GM21515 (cell line): ENCODE results near the gene RRAS.

Experiments used
- ATAC-seq: cut with Tn5 transposase; IDR thresholded peaks from one replicate; pipeline ENCODE4 v1.9.1; 2021; ENCODE audit not compliant: unreplicated experiment

The RRAS gene

DNA sequence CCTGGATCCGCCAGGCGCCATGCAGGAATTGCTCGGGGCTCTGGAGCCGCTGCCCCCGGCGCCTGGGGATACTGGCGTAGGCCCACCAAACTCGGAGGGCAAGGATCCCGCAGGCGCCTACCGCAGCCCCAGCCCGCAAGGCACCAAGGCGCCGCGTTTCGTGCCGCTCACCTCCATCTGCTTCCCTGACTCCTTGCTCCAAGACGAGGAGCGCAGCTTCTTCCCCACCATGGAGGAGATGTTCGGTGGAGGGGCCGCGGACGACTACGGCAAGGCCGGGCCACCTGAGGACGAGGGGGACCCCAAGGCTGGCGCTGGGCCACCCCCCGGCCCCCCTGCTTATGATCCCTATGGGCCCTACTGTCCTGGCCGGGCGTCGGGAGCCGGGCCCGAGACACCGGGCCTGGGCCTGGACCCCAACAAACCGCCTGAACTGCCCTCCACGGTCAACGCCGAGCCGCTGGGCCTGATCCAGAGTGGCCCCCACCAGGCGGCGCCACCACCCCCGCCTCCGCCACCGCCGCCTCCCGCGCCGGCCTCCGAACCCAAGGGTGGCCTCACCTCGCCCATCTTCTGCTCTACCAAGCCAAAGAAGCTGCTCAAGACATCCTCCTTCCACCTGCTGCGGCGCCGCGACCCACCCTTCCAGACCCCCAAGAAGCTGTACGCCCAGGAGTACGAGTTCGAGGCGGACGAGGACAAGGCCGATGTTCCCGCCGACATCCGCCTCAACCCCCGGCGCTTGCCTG, 42.8 kb downstream of the RRAS start:
- no peak for ATAC-seq

DNA sequence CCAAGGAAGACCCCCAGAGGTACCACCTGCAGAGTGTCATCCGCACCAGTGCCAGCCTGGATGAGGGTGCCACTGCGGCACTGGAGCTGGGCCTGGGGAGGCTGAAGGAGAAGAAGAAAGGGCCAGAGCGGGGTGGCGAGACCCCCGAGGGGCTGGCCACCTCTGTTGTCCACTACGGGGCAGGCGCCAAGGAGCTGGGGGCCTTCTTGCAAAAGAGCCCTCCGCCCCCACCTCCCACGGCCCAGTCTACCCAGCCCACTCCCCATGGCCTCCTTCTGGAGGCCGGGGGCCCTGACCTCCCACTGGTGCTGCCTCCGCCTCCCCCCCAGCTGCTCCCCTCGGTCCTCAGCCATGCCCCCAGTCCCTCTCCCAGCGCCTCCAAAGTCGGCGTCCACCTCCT, 43.5 kb downstream of the RRAS start:
- ATAC-seq: no peak

DNA sequence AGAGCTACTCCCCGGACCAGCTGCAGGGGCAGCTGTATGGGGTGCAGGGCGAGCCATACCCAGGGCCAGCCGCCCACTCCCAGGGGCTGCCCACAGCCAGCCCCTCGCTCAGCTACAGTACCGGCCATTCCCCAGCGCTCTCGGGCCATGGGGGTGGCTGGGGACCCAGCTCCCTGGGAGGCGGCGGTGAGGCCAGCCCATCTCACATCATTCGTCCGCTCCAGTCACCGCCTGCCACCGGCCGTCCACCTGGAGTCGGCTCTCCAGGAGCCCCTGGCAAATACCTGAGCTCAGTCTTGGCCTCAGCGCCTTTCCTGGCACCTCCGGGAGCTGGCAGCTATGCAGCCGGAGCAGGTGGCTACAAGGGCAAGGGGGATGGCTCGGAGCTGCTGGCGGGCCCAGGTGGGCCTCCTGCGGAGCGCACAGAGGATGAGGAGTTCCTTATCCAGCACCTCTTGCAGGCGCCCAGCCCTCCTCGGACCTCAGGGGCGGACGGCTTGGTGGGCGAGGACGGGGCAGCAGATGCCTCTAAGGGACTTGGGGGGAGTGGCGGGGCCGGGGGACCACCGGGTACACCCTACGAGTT, 44.0 kb downstream of the RRAS start:
- no peak for ATAC-seq

DNA sequence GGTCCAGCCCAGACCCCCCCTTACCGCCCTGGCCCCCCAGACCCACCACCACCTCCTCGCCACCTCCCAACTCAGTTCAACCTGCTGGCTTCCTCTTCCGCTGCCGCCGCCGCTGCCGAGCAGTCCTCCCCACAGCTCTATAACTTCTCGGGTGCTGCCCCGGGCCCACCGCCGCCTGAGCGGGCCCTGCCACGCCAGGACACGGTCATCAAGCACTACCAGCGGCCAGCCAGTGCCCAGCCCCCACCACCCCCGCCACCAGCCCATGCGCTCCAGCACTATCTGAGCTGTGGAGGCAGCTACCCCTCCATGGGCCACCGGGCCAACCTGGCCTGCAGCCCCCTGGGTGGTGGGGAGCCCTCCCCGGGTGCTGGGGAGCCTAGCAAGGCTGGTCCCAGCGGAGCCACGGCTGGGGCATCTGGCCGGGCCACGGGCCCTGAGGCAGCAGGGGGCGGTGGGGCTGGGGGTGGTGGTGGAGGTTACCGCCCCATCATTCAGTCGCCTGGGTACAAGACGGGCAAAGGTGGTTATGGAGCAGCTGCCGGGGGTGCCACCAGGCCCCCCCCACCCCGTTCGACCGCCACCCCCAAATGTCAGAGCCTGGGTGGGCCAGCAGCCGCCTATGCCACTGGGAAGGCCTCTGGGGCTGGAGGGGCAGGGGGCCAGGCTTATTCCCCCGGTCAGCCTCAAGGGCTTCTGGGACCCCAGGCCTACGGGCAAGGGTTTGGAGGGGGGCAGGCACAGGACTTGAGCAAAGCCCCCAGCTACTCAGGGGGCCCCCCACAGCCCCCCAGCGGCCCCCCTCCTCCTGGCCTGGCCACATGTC, 44.7 kb downstream of the RRAS start:
- no peak for ATAC-seq

DNA sequence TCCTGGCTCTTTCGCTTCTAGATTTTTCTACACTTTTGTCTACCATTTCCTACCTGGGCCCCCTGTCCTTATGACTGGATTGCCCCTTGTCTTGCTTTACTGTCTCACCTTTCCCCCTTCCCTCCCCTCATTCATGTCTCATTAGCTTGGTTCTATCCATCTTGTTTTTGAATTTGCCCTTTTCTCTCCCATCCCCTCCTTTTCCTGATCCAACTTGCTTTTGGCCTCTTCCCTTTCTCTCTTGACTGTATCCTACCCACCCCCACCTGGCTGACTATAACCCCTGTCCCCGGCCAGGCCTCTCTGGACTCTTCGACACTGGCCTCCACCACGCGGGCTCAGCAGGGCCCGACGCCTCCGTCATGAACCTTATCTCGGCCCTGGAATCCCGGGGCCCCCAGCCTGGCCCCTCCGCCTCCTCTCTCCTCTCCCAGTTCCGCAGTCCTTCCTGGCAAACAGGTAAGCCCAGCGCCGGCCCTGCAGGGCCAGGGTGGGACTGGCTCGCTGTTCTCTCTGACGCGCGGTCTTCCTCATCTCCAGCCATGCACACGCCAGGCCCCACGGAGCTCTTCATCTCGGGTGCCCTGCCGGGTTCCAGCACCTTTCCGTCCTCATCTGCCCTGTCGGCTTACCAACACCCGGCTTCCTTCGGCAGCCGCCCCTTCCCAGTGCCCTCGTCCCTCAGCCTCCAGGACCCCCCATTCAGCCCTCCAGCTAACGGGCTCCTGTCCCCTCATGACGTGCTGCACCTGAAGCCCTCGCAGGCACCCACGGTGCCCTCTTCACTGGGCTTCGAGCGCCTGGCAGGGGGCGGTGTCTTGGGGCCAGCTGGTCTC, 45.6 kb downstream of the RRAS start:
- ATAC-seq: no peak

DNA sequence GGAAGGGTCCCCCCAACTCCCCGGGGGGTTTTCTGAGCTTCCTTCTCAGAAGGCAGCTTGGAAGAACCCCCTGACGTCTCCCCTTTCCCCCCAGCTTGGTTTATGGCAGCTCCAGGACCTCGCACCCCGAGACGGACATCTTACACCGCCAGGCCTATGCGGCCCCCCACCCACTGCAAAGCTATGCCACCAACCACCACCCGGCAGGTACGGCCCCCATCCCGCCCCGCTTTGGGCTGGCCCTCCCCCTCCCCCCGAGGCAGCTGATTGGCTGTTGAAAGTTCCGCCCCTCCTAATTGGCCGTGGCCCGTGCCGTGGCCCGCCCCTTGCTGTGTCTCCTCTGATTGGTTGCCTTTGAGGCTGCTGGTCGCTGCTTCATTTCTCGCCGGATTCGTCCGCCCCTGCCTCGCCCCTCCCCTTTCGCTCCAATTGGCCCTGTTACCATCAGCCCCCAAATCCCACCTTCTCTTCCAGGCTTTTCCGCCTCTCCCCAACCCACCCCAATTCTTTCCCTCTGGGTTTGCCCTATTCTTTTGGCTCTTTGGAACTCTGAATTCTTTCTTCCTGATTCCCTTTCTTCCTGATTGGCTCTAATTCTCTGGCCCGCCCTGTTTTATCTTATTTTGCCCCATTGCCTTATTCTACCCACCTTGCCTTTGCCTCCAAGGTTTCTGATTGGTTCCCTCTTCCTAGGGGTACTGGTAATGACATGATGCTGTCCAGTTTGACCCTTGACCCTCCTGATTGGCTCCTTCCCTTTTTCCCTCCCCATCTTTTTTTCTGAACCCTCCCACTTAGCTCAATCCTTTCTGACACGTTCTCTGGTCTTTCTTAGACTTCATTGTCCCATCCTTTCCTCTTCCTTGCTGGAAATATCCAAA, 46.5 kb downstream of the RRAS start:
- peak; percentile 44 for ATAC-seq

DNA sequence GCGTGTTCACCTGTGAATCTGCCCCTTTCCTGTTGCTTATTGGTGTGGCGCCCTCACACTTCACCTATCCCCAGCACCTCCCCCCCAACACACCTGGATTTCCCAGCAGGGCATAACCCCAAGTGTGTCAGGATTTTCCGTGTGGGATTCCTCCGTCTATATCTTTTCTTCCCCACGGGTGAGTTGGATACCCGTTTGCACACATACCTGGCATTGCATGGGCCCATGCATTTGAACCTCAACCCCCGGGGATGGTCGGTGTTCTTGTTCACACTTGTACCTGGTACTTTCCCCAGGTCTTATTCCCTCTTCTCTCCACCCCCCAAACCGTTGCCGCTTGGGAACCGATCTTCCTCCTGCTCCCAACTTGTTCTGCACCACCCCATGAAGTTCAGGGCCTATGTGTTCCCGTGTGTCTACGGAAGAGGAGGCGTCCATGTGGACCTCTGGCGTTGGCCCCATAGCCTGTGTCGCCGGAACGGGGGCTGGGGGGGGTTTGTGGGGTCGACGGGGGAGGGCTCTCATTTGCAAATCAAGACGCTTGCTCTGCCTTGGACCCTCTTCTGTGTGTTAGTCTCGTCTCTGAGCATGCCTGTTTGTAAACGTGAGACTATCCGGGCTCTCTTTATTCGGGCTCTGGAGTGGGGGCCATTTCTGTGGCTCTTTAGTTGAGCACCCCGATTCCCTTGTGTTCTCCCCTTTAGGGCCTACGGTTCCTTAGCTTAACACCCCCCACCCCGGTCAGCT, 47.3 kb downstream of the RRAS start:
- no peak for ATAC-seq

DNA sequence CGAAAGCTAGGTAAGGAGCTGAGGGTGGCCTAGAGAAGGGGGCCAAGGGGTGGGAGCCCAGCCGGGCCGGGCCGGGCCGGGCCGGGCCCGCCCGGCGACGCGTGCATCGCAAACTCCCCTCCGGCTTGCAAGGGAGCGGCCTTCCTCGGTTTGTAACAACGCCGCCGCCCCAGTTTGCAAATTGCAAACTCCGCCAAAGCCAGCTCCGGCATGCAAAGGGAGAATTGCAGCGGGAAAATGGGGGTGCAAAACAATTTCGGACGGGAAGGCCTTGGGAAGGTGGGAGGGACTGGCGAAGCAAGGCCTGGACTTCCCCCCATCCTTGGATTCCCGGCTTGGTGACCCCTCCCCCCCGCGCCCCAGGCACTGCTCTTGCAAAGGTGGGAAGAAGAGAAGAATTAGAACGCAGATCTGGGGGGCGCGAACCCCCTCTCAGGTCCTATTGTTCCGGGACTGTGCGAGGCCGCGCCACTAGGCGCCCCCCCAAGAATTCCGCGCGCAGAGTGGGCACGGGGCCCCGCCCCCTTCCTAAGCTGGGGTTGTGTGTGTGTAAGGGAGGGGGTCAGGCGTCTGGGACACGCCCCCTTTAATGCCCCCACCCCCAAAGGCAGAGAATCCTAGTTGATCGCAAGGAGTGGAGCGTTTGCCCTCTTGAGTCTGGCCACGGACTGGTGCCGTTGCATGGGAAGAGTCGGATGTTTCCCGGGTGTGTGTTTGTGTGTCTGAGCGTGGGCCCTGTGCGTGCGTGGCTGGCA, 48.0 kb downstream of the RRAS start:
- no peak for ATAC-seq

DNA sequence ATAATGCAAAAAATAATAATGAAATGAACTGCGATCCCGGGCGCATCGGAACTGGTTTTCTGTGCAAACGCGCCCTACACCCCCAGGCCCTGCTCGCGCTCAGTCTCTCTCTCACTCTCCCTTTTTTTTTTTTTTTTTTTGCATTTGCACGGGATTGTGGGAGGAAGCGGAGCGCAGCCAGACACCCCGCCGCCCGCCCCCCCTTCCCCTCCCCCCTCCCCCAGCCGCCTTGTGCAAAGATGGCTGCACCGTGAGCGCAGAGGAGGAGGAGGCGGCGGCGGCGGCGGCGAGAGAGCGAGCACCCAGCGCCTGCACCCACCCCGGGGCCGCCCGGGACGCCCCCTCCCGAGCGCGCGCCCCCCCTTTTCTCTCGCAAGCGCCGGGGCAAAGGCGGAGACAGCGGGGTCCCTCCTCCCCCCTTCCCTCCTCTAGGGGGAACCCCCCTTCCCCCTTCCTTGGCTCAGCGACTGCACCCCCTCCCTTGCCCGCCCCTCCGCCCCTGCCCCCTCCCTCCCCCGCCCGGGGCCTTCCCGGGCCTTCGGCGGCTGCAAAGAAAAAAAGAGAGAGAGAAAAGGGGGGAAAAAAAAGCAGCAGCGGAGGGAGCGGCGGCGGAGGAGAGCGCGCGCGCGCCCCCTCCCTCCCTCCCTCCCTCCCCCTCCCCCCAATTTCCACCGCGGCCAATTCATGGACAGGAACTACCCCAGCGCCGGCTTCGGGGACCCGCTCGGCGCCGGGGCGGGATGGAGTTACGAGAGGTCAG, 48.8 kb downstream of the RRAS start, which contains the start of gene PRR12:
Gene PRR12 (plus strand): TSS at position 212 of the 760 bp plus-strand sequence. CDS start 473 bp downstream, at position 685.
- no peak for ATAC-seq

DNA sequence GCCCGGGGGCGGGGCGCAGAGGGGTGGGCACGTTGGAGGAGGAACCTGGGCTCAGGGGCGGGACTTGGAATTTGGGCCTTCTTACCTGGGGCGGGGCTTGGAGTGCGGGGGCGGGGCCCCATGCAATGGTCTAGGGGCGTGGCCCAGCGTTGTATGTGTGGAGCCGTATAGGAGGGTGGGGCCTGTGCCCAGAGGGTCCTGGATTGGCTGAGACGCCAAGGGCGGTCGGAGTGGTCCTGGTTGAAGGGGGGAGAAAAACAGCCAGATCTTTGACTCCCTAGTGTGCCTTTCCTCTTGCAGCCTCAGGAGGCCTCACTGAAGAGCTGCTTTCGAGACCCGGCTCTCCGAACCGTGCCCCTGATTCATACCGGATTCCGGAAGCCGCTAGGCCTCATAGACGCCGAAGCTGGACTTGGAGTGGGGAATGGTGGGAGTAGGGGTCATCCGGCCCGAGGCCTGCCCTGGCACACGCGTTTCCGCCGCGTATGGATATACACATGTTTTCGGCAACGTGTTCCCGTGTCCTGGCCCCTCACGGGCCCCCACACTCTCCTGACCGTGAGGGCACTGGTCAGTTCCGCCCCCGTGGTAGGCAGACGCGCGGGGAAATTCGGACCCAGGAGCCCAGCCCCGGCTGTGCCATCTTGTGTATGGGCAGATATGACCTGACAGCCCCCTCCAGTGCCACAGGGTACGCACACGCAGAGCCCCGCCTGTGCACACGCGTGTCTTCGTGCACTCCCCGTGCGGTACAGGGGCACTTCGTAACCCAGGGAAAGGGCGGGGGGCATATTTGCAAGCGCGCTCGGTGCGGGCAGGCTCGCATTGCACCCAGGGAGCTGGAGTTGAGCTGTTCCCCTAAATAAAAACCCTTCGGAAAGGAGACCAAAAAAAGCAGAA, 49.6 kb downstream of the RRAS start:
- peak; percentile 57 for ATAC-seq

DNA sequence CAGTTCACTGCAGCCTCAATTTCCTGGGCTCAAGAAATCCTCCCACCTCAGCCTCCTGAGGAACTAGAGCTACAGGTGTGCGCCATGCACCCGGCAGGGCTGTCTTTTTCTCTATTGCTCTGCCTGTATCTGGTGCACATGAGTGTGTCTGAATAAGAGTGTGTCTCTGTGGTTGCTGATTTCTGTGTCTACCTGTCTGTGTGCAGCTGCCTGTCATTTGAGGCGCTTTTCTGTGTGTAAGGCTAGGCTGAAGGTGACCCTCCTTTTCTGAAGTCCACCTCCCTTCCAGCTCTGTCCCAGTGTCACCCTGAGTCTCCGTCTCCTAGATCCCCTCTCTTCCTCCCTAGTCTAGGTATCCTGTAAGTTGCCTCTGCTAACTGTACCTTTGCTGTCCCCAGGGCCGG, 50.4 kb downstream of the RRAS start:
- no peak for ATAC-seq

DNA sequence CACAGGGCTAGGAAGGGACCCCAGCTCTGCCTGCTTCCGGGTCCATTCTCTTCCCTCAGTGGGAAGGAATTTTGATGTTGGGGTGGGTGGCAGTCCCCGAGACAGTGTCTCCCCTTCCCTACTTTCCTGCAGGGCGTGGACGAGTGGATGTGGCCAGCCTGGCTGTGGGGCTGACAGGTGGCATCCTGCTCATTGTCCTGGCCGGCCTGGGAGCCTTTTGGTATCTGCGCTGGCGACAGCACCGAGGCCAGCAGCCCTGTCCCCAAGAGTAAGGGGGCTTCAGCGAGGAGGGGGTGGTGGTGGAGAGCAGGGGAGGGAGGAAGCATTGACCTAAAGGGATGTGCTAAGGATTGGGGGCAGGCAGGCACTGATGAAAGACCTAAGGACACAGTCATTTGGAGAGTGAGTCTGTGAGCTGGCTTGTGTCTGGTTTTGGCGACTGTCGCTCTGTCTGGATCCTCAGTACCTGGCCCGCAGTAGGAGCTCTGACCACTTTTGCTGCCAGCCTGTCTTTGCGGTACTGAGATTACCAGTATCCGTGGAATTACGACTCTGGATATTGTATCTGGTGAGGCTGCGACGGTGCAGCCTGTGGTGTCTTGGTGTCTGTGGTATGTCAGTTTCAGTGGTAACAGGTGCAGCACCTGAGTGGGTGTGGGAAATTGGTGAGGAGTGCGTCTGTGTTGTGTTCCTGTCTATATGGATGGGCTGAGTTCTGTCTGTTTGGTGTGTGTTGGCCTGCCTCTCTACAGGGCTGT, 51.4 kb downstream of the RRAS start:
- ATAC-seq: no peak

DNA sequence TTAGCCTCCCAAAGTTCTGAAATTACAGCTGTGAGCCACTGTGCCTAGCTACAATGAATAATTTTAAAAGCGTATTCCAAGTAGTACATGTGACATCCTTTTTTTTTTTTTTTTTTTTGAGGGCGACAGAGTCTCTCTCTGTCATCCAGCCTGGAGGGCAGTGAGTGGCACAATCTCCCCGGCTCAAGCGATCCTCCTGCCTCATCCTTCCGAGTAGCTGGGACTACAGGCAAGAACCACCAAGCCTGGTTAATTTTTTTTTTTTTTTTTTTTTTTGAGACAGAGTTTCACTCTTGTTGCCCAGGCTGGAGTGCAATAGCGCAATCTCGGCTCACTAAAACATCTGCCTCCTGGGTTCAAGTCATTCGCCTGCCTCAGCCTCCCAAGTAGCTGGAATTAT, 52.7 kb downstream of the RRAS start:
- no peak for ATAC-seq
